Endothelial cell of umbilical vein (primary cell): ENCODE results near the gene QRICH2. TPM values are rescaled to one million over a fixed set of nuclear protein-coding genes. Genes with fewer than 3 reads are reported as not detected.

Experiments
- BruUV-seq: library from RNA; stranded (reverse); fragments of 400-500 nt; replicated peaks from 2 replicates; lab custom pipeline; 2021; lab: Mats Ljungman, UMichigan
- CTCF ChIA-PET: fragments of 300-600, 350-600 bp; sonication (Branson Sonifier 250); formaldehyde crosslinking; loops from one replicate; lab custom pipeline; 2021; ENCODE audit warnings: antibody characterized with exemption, inconsistent platforms; lab: Charles Lee
- POLR2A ChIA-PET: fragments of 300-600, 350-600 bp; sonication (Branson Sonifier 250); formaldehyde crosslinking; loops from one replicate; lab custom pipeline; 2021; ENCODE audit warnings: antibody characterized with exemption, inconsistent platforms; lab: Charles Lee
- DNase-seq: peaks from one replicate; pipeline ENCODE4 v3.0.0-alpha.2; 2011; ENCODE audit warnings: low read depth, low spot score
- FAIRE-seq: peaks from 2 replicates; lab custom pipeline; 2011; peaks lifted over from hg19 to GRCh38; lab: Jason Lieb, UNC
- H2AFZ ChIP-seq: 2 replicates; pipeline ENCODE4 v1.6.0; 2012; ENCODE audit warnings: low read depth, low read length, control low read depth, inconsistent platforms
- H3K27ac ChIP-seq: 2 replicates; pipeline ENCODE4 v1.5.1; 2011; ENCODE audit warnings: low read depth, mild to moderate bottlenecking, control low read depth, low read length, moderate library complexity; ENCODE audit not compliant: insufficient read depth
- H3K27me3 ChIP-seq, 2 experiments: 2 replicates each; pipeline versions ENCODE4 v1.6.0 to v1.6.1; 2011; ENCODE audit warnings: low read length in 2 of 2, mixed read lengths in 1 of 2; ENCODE audit not compliant: control insufficient read depth in 2 of 2, insufficient read depth in 2 of 2
- H3K36me3 ChIP-seq, 2 experiments: 2 replicates in 1 of 2; 3 replicates in 1 of 2; pipeline ENCODE4 v1.5.1; 2011; ENCODE audit warnings: low read length in 2 of 2, mild to moderate bottlenecking in 1 of 2, moderate library complexity in 1 of 2; ENCODE audit not compliant: control insufficient read depth in 2 of 2, insufficient read depth in 2 of 2; ENCODE audit errors: extremely low read depth in 1 of 2
- H3K4me1 ChIP-seq: 3 replicates; pipeline ENCODE4 v1.5.1; 2011; ENCODE audit warnings: mild to moderate bottlenecking, low read length; ENCODE audit not compliant: control insufficient read depth, insufficient read depth; ENCODE audit errors: extremely low read depth
- H3K4me2 ChIP-seq: 2 replicates; pipeline ENCODE4 v1.6.1; 2011; ENCODE audit warnings: low read length, control low read depth, mixed read lengths; ENCODE audit not compliant: insufficient read depth
- H3K4me3 ChIP-seq, 3 experiments: fragments of 200-600 bp in 1 of 3; sonication (generic), shearing (Covaris generic) in 1 of 3; replicated peaks in 1 of 3; 2 replicates each; pipeline ENCODE4 v1.5.1; 2011 to 2016; ENCODE audit warnings: control low read depth in 3 of 3, low read length in 3 of 3, mild to moderate bottlenecking in 2 of 3, inconsistent platforms in 1 of 3, low read depth in 1 of 3, moderate library complexity in 1 of 3; ENCODE audit not compliant: insufficient read depth in 1 of 3
- H3K79me2 ChIP-seq: 2 replicates; pipeline ENCODE4 v1.6.0; 2012; ENCODE audit warnings: low read length, inconsistent platforms; ENCODE audit not compliant: control insufficient read depth, insufficient read depth
- H3K9ac ChIP-seq: replicated peaks from 2 replicates; pipeline ENCODE3; 2011; ENCODE audit warnings: low read length, control low read depth; ENCODE audit not compliant: insufficient read depth; ENCODE audit errors: extremely low read depth
- H3K9me1 ChIP-seq: replicated peaks from 3 replicates; pipeline ENCODE4 v1.6.0; 2011; ENCODE audit warnings: mild to moderate bottlenecking, low read length; ENCODE audit not compliant: control insufficient read depth, insufficient read depth; ENCODE audit errors: extremely low read depth
- H3K9me3 ChIP-seq: replicated peaks from 2 replicates; pipeline ENCODE4 v1.5.1; 2012; ENCODE audit warnings: low read length, inconsistent platforms; ENCODE audit not compliant: control insufficient read depth, insufficient read depth
- H4K20me1 ChIP-seq: replicated peaks from 2 replicates; pipeline ENCODE3; 2011; ENCODE audit warnings: mild to moderate bottlenecking, low read length; ENCODE audit not compliant: control insufficient read depth, insufficient read depth; ENCODE audit errors: extremely low read depth
- EZH2 ChIP-seq: IDR thresholded peaks from 2 replicates; pipeline ENCODE4 v1.6.1; 2012; ENCODE audit warnings: borderline replicate concordance, low read depth, mild to moderate bottlenecking, moderate library complexity, low read length, inconsistent platforms; ENCODE audit not compliant: severe bottlenecking
- FOS ChIP-seq: IDR thresholded peaks from 2 replicates; pipeline ENCODE4 v1.6.1; 2011; ENCODE audit warnings: mild to moderate bottlenecking, low read length, moderate library complexity, borderline replicate concordance; ENCODE audit not compliant: insufficient read depth
- GATA2 ChIP-seq: IDR thresholded peaks from 2 replicates; pipeline ENCODE4 v1.7.0; 2011; ENCODE audit warnings: low read depth, mild to moderate bottlenecking, moderate library complexity, mixed read lengths, low read length; ENCODE audit not compliant: insufficient read length, insufficient read depth
- JUN ChIP-seq: IDR thresholded peaks from 2 replicates; pipeline ENCODE4 v1.6.1; 2011; ENCODE audit warnings: borderline replicate concordance, low read depth; ENCODE audit not compliant: insufficient read length, insufficient read depth
- MAX ChIP-seq: IDR thresholded peaks from 2 replicates; pipeline ENCODE4 v1.6.1; 2011; ENCODE audit not compliant: insufficient read depth, insufficient read length
- MYC ChIP-seq: IDR thresholded peaks from one replicate; pipeline ENCODE4 v1.6.1; 2011; ENCODE audit warnings: mild to moderate bottlenecking, low read depth, low read length
- POLR2A ChIP-seq: IDR thresholded peaks from 2 replicates; pipeline ENCODE4 v1.6.1; 2012; ENCODE audit warnings: low read depth, mild to moderate bottlenecking, control low read depth, low read length
- POLR2AphosphoS5 ChIP-seq: IDR thresholded peaks from 2 replicates; pipeline ENCODE4 v1.6.1; 2012; ENCODE audit warnings: low read depth, mild to moderate bottlenecking, control low read depth, low read length, moderate library complexity; ENCODE audit not compliant: insufficient read depth
- dilution Hi-C: fragments of 300-500 bp; cut with MboI; formaldehyde crosslinking; loops from one replicate; pipeline ENCODE4 v1.15.0; 2019; ENCODE audit warnings: low sequenced_read_pairs; ENCODE audit not compliant: extremely low pct_ligation_motif_present
- intact Hi-C: fragments of 100-400 bp; cut with micrococcal nuclease; formaldehyde crosslinking; loops from one replicate; pipeline ENCODE4 v1.10.0; 2022
- polyA plus RNA-seq, 4 experiments: library from polyadenylated mRNA; depleted of rRNA in 3 of 4; stranded (reverse) in 3 of 4; unstranded in 1 of 4; fragments of >200 nt; gene quantifications; 2 replicates each; pipeline versions ENCODE4 v1.2.1 to v1.2.3, GENCODE V29; 2011 to 2012; ENCODE audit warnings: missing spikeins in 1 of 4
- total RNA-seq: library from RNA; stranded (reverse); gene quantifications from 2 replicates; pipeline ENCODE4 v1.2.3, GENCODE V29; 2021
- TF ChIP-seq, protein P1 (sequence below), 2 donors: IDR thresholded peaks; 1 replicate in 1 of 2; 2 replicates in 1 of 2; pipeline ENCODE4 v1.5.1; 2011; ENCODE audit warnings: low read length in 2 of 2, mild to moderate bottlenecking in 2 of 2, moderate library complexity in 2 of 2, control low read depth in 1 of 2, inconsistent platforms in 1 of 2, low read depth in 1 of 2; ENCODE audit not compliant: insufficient read depth in 1 of 2; ENCODE audit errors: extremely low read depth in 1 of 2

The QRICH2 gene
- total and polyA plus RNA-seq, 2 donors (not counting 3 experiments of a cell fraction or from before 2014, with no cell fraction given) = 6.7 to 9.6 TPM

- H3K36me3 ChIP-seq = no peaks in the 10 kb centered on the region
- peak; percentile 99 for FAIRE-seq
- peaks cover 10% of the 10 kb centered on the region for H3K79me2 ChIP-seq
- dilution Hi-C loops (no loop called here), intact Hi-C loops (loop anchor here (5.0 kb wide), 1 partner anchor 139 kb away; no protein-coding TSS in a partner anchor)
- no peaks in the 10 kb centered on the region for H4K20me1 ChIP-seq
- CTCF ChIA-PET = interaction anchor here (0.9 to 1.7 kb wide), 7 partner anchors 15 to 247 kb away, joined by 3 to 13 read pairs (median 4); partner anchors contain the start of gene RNF157
- H3K4me1 ChIP-seq = peaks cover 38% of the 10 kb centered on the region
- TSS peak; percentile 33 for BruUV-seq
- H3K9me1 ChIP-seq = no peaks in the 10 kb centered on the region
- peak; percentile 94 for DNase-seq
- no peaks in the 10 kb centered on the region for H3K27me3 ChIP-seq
- H3K27ac ChIP-seq = peak overlapping the region; percentile 95
- H2AFZ ChIP-seq = peak overlapping the region; percentile 32
- H3K9me3 ChIP-seq = no peaks in the 10 kb centered on the region
- POLR2A ChIA-PET = interaction anchor here (0.7 to 1.3 kb wide), 3 partner anchors 13 to 21 kb away, joined by 3 to 4 read pairs (median 3); partner anchors contain the start of gene RNF157
- peak overlapping the region; percentile 7 for H3K9ac ChIP-seq
- TF ChIP-seq GATA2 (no peak), FOS (peak; percentile 43), MYC (no peak), JUN (peak; percentile 41), MAX (no peak), POLR2AphosphoS5 (peak; percentile 51), EZH2 (no peak), POLR2A (no peak)
- TF ChIP-seq, protein P1, sequence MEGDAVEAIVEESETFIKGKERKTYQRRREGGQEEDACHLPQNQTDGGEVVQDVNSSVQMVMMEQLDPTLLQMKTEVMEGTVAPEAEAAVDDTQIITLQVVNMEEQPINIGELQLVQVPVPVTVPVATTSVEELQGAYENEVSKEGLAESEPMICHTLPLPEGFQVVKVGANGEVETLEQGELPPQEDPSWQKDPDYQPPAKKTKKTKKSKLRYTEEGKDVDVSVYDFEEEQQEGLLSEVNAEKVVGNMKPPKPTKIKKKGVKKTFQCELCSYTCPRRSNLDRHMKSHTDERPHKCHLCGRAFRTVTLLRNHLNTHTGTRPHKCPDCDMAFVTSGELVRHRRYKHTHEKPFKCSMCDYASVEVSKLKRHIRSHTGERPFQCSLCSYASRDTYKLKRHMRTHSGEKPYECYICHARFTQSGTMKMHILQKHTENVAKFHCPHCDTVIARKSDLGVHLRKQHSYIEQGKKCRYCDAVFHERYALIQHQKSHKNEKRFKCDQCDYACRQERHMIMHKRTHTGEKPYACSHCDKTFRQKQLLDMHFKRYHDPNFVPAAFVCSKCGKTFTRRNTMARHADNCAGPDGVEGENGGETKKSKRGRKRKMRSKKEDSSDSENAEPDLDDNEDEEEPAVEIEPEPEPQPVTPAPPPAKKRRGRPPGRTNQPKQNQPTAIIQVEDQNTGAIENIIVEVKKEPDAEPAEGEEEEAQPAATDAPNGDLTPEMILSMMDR (IDR thresholded peaks at IDR 0.05; ENCODE audit: extremely low read depth in 1 of 2, insufficient read depth in 1 of 2, low read depth in 1 of 2, low read length in 2 of 2) = no peak
- H3K4me2 ChIP-seq = peak overlapping the region; percentile 9
- H3K4me3 ChIP-seq = no peak overlapping the region
These were observed 46.5 kb downstream of the QRICH2 start for GRCh38 chr17:76261421-76262215.
